Measurements from ENCODE around the gene CNTN6.

Gene CNTN6

DNA sequence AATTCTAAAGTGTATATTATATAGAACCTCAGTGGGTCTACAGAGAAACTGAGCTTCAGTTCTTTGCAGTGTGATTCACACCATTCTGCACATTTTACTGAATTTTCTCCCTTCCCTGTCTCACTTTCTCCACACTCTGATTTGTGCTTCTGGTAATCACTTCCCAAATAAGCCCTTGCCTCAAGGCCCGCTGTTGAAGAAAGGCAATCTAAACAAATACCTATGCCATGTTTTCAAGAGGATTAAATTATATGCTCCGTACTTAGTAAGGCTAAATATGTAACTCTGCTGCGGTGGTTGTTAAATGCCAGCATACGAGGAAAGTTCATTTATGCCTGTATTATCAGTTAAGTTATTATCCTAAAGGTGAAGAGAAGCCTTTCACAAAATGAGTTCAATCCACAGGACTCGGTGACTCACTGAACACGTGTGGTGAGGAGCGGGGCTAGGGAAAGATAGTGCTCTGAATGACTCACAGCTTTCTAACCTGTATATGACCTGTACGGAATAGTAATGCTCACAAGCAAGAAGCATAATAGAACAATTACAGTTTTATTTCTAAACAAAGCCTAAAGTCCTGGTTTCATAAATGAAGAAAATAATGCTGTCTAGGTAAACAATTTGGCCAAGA lies 25.1 kb downstream of the CNTN6 start:
- no peaks in the 10 kb centered on the region for H3K9me3 ChIP-seq (ENCODE audit: control insufficient read depth, insufficient read depth, low read length)
- H3K4me1 ChIP-seq (ENCODE audit: insufficient read depth, low read length), result no peaks in the 10 kb centered on the region
- H3K36me3 ChIP-seq (ENCODE audit: insufficient read depth, low read length), result no peaks in the 10 kb centered on the region
- H3K9ac ChIP-seq (ENCODE audit: low read depth, low read length), result no peak overlapping the region

DNA sequence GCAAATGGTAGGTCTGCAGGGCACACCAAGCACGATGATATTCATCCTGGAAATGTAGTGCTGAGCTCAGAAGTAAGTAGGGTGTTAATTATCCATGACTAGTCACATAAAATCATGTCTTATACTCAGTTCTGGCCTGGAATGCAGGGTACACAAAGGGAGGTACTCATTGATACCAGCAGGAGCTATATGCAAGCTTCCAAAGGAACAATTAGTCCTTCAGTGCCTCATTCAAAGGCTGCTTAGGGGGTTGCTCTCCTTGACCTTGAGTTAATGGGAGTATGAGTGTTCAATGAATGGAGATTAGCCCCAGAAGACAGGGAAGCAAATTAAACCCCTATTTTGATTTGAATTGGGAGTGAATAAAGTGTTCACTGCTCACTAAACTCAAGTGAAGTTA lies 38.3 kb downstream of the CNTN6 start:
- Histone ChIP-seq H3K36me3 (ENCODE audit: insufficient read depth, low read length) (no peaks in the 10 kb centered on the region), H3K9me3 (ENCODE audit: control insufficient read depth, insufficient read depth, low read length) (no peaks in the 10 kb centered on the region), H3K9ac (ENCODE audit: low read depth, low read length) (no peak overlapping the region), H3K4me1 (ENCODE audit: insufficient read depth, low read length) (peaks cover 6% of the 10 kb centered on the region; the same call in 1 of the 2 replicates)

DNA sequence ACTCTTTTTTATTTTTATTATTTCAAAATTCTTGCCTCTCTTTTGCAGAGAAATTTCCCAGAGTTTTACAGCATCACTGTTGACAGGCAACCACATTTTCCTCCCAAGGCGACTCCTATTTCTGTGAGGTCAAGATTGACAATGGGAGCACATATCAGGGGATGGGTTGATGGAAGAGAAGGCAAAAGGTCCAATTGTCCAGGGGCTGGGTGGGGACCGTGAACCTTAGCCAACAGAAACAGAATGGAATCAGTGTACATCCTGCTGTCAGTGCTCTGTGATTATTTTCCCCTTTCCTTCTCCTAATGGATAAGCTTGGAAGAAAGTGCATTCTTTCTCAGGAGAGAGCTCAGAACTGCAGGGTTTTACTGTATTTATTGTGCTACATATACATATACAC lies 42.4 kb downstream of the CNTN6 start:
- Histone ChIP-seq H3K9me3 (ENCODE audit: control insufficient read depth, insufficient read depth, low read length) (no peaks in the 10 kb centered on the region), H3K9ac (ENCODE audit: low read depth, low read length) (no peak overlapping the region), H3K36me3 (ENCODE audit: insufficient read depth, low read length) (no peaks in the 10 kb centered on the region), H3K4me1 (ENCODE audit: insufficient read depth, low read length) (peaks cover 6% of the 10 kb centered on the region; the same call in 1 of the 2 replicates)

DNA sequence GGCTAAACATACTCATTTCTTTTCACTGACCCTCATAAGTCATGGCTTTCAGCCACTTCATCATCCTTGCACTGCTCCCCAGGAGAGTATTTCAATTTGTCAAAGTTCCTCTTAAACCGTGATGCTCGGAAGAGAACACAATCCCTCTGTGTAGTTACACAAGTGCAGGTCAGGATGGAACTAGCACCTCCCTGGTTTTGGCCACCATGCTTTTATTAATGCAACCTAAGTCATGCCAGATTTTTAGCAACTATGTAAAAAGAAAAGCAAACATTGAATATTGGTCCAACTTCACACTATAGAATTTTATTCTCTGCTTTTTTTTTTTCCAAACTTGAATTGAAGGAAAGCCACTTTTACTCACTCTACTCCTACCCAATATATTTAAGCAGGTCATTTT lies 45.2 kb downstream of the CNTN6 start:
- Histone ChIP-seq H3K36me3 (ENCODE audit: insufficient read depth, low read length) (no peaks in the 10 kb centered on the region), H3K4me1 (ENCODE audit: insufficient read depth, low read length) (no peaks in the 10 kb centered on the region), H3K9ac (ENCODE audit: low read depth, low read length) (no peak overlapping the region)

DNA sequence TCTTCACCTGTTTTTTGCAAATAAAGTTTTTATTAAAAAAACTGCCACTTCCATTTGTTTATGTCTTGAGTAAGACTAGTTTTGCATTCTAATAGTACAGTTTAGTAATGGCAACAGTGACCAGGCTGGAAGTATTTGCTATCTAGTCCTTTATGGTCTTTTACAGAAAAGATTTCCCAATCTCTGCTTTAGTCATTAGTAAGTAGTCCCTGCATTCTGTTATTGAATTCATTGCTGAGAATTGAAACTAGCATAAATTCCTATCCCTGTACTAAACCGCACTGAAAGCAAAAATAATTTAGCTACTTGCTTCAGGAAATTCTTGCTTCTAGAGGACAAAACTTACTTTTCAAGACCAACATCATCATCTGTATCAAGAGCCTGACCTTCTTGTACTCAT lies 46.2 kb downstream of the CNTN6 start:
- no peaks in the 10 kb centered on the region for H3K9me3 ChIP-seq (ENCODE audit: control insufficient read depth, insufficient read depth, low read length)
- H3K9ac ChIP-seq (ENCODE audit: low read depth, low read length), result no peak overlapping the region
- no peaks in the 10 kb centered on the region for H3K4me1 ChIP-seq (ENCODE audit: insufficient read depth, low read length)
- no peaks in the 10 kb centered on the region for H3K36me3 ChIP-seq (ENCODE audit: insufficient read depth, low read length)

More for the DNA sequence above, 45.2 kb downstream of the CNTN6 start:
- H3K9me3 ChIP-seq (ENCODE audit: control insufficient read depth, insufficient read depth, low read length), result no peaks in the 10 kb centered on the region

DNA sequence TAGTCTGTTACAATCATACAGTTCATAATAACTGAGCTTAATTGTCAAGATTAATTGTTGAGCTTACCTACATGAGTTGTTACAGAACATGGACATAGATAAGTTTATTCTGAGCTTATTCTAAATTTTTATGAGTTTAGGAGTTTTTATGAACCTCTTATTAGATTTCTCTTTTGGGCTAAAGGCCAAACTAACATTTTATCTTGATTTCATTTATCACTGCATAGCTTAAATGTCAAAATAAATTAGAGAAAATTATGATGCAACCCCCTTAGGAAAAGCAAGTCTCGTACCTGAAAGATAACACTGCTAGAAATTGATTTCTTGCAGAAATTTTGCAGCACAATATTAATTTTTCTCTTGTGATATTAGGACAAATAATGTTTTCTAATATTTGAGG lies 54.5 kb downstream of the CNTN6 start:
- no peaks in the 10 kb centered on the region for H3K4me1 ChIP-seq (ENCODE audit: insufficient read depth, low read length)
- no peaks in the 10 kb centered on the region for H3K36me3 ChIP-seq (ENCODE audit: insufficient read depth, low read length)
- no peak overlapping the region for H3K9ac ChIP-seq (ENCODE audit: low read depth, low read length)
- no peaks in the 10 kb centered on the region for H3K9me3 ChIP-seq (ENCODE audit: control insufficient read depth, insufficient read depth, low read length)

DNA sequence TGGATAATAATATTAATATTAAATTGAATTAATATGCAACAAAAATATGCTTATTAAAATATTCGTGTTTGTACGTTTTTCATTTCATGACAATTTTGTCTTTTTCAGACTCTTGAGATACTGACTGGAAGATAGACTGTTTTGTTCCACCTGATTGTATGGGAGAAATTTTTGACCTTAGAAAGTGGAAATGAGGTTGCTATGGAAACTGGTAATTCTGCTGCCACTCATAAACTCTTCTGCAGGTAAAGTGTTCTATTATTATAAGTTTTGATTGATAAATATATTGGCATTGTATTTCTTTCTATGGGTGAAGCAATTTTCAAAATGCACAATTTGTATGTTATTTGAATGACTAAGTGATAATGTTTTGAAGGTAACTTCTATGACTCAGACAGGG lies 55.0 kb downstream of the CNTN6 start:
- Histone ChIP-seq H3K36me3 (ENCODE audit: insufficient read depth, low read length) (no peaks in the 10 kb centered on the region), H3K4me1 (ENCODE audit: insufficient read depth, low read length) (no peaks in the 10 kb centered on the region), H3K9ac (ENCODE audit: low read depth, low read length) (no peak overlapping the region), H3K9me3 (ENCODE audit: control insufficient read depth, insufficient read depth, low read length) (no peaks in the 10 kb centered on the region)

DNA sequence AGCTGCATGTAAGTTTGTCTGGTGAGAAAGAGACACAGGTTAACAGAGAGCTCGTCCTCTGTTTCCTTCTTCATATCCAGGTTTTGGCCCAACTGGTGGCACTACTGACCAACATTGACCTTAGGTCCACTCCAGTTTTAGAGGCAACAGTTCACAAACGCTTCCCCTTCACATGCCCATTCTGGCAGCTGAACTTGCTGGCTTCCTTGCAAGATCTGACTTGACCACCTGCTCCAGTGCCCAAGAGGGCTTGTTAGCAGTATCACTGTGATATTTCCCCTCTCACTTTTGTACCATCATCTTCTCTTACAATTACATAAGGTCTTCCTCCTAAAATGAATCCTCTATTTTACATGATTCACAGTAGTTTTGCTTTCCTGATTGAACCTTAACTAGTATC lies 71.3 kb downstream of the CNTN6 start:
- H3K9me3 ChIP-seq (ENCODE audit: control insufficient read depth, insufficient read depth, low read length), result no peaks in the 10 kb centered on the region
- H3K36me3 ChIP-seq (ENCODE audit: insufficient read depth, low read length), result no peaks in the 10 kb centered on the region
- H3K4me1 ChIP-seq (ENCODE audit: insufficient read depth, low read length), result no peaks in the 10 kb centered on the region
- H3K9ac ChIP-seq (ENCODE audit: low read depth, low read length), result no peak overlapping the region

DNA sequence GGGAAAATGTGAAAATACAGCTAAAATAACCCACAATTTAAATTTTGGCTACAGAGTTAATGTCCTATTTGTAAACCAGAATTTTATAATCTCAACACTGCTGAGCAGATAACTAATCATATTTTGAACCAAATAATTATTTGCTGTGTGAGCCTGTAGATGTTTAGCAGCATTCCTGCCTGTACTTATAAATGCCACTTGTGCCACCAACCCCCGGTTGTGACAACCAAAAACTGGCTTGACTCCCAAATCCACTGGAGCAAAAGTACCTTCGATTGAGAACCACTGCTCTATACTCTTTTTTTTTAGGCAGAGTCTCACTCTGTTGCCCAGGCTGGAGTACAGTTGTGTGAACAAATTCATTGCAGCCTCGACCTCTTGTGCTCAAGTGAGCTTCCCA lies 78.5 kb downstream of the CNTN6 start:
- no peaks in the 10 kb centered on the region for H3K4me1 ChIP-seq (ENCODE audit: insufficient read depth, low read length)
- no peaks in the 10 kb centered on the region for H3K9me3 ChIP-seq (ENCODE audit: control insufficient read depth, insufficient read depth, low read length)
- no peak overlapping the region for H3K9ac ChIP-seq (ENCODE audit: low read depth, low read length)
- H3K36me3 ChIP-seq (ENCODE audit: insufficient read depth, low read length), result no peaks in the 10 kb centered on the region

DNA sequence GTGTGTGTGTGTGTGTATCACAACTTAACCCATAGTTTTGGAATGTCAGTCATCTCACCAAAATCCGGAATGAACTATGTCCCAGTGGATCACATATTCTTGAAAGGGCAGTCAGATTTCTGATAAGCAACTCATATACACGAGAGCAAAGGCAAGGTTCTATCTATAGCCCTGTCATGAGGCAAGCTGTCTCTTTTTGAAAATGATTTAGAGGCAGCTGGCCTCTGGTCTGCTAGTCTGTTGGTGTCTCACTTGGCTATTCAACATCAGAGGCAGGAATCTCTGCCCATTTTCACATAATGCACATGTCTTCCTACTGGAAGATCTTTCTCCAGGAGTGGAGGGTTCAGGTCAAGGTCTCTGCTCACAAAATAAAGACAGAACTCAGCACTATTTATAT lies 79.8 kb downstream of the CNTN6 start:
- no peak overlapping the region for H3K9ac ChIP-seq (ENCODE audit: low read depth, low read length)
- H3K4me1 ChIP-seq (ENCODE audit: insufficient read depth, low read length), result no peaks in the 10 kb centered on the region
- H3K9me3 ChIP-seq (ENCODE audit: control insufficient read depth, insufficient read depth, low read length), result no peaks in the 10 kb centered on the region
- no peaks in the 10 kb centered on the region for H3K36me3 ChIP-seq (ENCODE audit: insufficient read depth, low read length)

DNA sequence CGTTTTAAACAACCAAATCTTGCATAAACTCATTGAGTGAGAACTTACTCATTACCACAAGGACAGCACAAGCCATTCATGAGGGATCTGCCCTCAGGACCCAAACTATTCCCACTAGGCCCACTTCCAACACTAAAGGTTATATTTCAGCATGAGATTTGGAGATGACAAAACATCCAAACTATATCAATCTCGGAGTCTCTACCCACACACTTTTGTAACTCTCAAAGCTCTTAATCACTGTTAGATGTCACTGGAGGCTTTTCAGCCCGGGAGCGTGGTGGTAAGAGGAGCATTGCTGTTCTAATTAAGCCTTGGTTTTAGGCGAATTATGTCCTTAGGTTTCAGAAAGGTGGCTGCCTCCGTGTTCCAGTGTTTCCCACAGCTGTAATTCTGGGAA lies 86.3 kb downstream of the CNTN6 start:
- Histone ChIP-seq H3K9ac (ENCODE audit: low read depth, low read length) (no peak overlapping the region), H3K9me3 (ENCODE audit: control insufficient read depth, insufficient read depth, low read length) (no peaks in the 10 kb centered on the region), H3K4me1 (ENCODE audit: insufficient read depth, low read length) (peaks cover 8% of the 10 kb centered on the region; the same call in 1 of the 2 replicates), H3K36me3 (ENCODE audit: insufficient read depth, low read length) (no peaks in the 10 kb centered on the region)

DNA sequence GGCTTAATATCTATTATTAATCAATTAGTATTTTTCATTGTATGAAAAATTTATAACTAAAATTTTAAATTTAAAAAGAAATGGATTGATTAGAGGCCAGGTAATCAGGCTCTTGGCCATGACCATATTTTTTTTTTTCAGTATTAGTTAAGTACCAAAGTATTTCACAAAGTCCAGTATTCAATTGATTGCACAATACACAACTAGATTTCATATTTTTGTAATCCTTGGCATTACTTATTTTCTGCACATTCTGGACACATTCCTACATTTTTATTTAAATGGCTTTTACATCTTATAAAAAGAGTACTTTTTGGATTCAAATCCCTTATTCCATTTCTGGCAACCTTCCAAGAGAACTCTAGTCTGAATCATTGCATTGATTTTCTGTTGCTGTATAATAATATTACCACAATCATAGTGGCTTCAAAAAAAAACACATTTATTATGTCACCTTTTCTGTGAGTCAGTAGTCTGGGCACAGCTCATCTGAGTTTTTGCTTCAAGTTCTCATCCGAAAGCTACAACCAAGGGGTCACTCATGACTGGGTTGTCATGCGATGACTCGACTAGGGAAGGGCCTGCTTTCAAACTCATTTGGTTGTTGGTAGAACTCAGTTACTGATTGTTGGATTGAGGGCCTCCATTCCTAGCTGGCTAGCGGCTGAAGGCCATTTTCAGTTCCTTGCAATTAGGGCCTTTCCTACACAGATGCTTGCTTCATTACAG lies 90.7 kb downstream of the CNTN6 start:
- Histone ChIP-seq H3K4me1 (ENCODE audit: insufficient read depth, low read length) (peaks cover 8% of the 10 kb centered on the region; the same call in 1 of the 2 replicates), H3K9me3 (ENCODE audit: control insufficient read depth, insufficient read depth, low read length) (no peaks in the 10 kb centered on the region), H3K9ac (ENCODE audit: low read depth, low read length) (no peak overlapping the region), H3K36me3 (ENCODE audit: insufficient read depth, low read length) (no peaks in the 10 kb centered on the region)

DNA sequence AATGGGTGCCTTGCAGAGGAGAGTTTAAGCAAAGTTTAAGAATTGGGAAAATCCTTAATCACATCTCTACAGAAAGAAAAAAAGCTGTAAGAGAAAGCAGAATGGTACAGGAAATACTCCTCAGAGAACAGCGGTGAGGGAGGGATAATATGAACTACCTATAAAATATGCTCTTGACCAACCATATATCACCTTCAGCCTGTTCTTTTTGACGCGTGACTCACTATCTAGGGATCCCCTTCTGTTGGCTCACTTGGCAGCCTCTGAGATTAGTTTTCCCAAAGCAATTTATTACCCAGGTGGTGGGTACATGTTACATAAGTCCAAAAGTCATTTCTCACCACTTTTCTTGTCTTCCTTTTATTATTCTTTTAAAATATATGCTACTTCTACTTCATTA lies 97.7 kb downstream of the CNTN6 start:
- Histone ChIP-seq H3K9ac (ENCODE audit: low read depth, low read length) (no peak overlapping the region), H3K9me3 (ENCODE audit: control insufficient read depth, insufficient read depth, low read length) (no peaks in the 10 kb centered on the region), H3K4me1 (ENCODE audit: insufficient read depth, low read length) (no peaks in the 10 kb centered on the region), H3K36me3 (ENCODE audit: insufficient read depth, low read length) (no peaks in the 10 kb centered on the region)

DNA sequence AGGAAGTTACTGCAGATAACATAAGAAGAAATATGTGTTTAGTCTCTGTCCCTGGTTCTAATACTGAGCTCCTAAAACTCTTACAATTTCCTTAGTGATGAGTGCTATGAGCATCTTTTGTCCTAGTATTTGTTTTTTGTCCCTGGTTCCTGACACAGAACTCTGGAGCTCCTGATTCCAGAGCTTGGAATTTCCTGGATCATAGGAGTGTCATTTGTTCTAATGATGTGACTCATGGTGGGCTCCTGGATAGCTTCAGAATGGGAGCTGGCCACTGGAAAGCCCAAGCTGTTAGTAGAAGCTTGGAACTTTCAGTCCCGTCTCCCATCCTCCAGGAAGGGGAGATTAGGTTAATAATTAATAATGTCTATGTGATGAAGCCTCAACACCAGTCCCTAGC lies 98.2 kb downstream of the CNTN6 start:
- no peaks in the 10 kb centered on the region for H3K9me3 ChIP-seq (ENCODE audit: control insufficient read depth, insufficient read depth, low read length)
- H3K36me3 ChIP-seq (ENCODE audit: insufficient read depth, low read length), result no peaks in the 10 kb centered on the region
- H3K9ac ChIP-seq (ENCODE audit: low read depth, low read length), result no peak overlapping the region
- no peaks in the 10 kb centered on the region for H3K4me1 ChIP-seq (ENCODE audit: insufficient read depth, low read length)

DNA sequence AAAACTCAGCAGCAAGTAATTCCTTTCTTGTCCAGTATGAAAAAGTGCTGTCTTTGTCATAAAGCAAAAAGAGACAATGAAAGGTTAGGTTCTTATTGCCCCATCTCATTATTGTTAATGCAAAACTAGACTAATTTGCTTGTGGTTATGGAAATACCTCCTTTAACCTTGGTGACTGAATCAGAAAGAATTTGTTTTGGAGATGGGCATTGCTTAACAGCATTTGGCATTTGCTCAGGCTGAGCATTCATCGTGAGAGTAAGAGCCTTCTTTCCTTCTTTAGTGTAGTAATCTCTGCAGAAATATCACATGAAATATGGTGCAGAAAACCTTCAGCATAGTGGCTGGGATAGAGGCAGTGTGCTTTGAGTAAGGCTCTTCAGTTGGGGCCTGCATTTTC lies 103.1 kb downstream of the CNTN6 start:
- no peaks in the 10 kb centered on the region for H3K9me3 ChIP-seq (ENCODE audit: control insufficient read depth, insufficient read depth, low read length)
- no peaks in the 10 kb centered on the region for H3K4me1 ChIP-seq (ENCODE audit: insufficient read depth, low read length)
- no peak overlapping the region for H3K9ac ChIP-seq (ENCODE audit: low read depth, low read length)
- no peaks in the 10 kb centered on the region for H3K36me3 ChIP-seq (ENCODE audit: insufficient read depth, low read length)

Measured in ES-I3 (cell line).